ENCODE measurements around the gene NETO1. TPM values are rescaled to one million over a fixed set of nuclear protein-coding genes. Genes with fewer than 3 reads are reported as not detected.

The NETO1 gene
- polyA plus RNA-seq, 1 donor (not counting 4 experiments of a cell fraction or from before 2014, with no cell fraction given): 19.2 TPM

- H3K9ac ChIP-seq (ENCODE audit: control insufficient read depth, extremely low read depth, insufficient read depth, low read length): no peak overlapping the region
- no peaks in the 10 kb centered on the region for H4K20me1 ChIP-seq (ENCODE audit: control insufficient read depth, extremely low read depth, insufficient read depth, low read length)
- TF ChIP-seq CTCF (optimal IDR thresholded peaks at IDR 0.05 in 1 of 3, IDR thresholded peaks at IDR 0.05 in 1 of 3, conservative IDR thresholded peaks at IDR 0.05 in 1 of 3; ENCODE audit: extremely low read depth in 1 of 3, insufficient read depth in 2 of 3, low read length in 3 of 3): no peak
- no peak for TF ChIP-seq EZH2 (IDR thresholded peaks at IDR 0.05; ENCODE audit: low read length)
- no peak overlapping the region for H3K27ac ChIP-seq (ENCODE audit: control insufficient read depth, insufficient read depth, low read length)
- H3K9me3 ChIP-seq (ENCODE audit: control insufficient read depth, low read depth, low read length): no peaks in the 10 kb centered on the region
- no peaks in the 10 kb centered on the region for H3K36me3 ChIP-seq (ENCODE audit: control insufficient read depth in 2 of 2, extremely low read depth in 1 of 2, insufficient read depth in 2 of 2, low read length in 2 of 2)
- H3K9me1 ChIP-seq (ENCODE audit: control insufficient read depth, extremely low read depth, insufficient read depth, low read length): no peaks in the 10 kb centered on the region
- FAIRE-seq (no peak), DNase-seq (ENCODE audit: low read depth, low spot score) (no peak)
- H3K4me1 ChIP-seq (ENCODE audit: control insufficient read depth, extremely low read depth, insufficient read depth, low read length): no peaks in the 10 kb centered on the region
- no peak overlapping the region for H3K4me2 ChIP-seq (ENCODE audit: control insufficient read depth, extremely low read depth, insufficient read depth, low read depth, low read length)
- dilution Hi-C loops (cut with MboI; ENCODE audit: extremely low pct_ligation_motif_present, low sequenced_read_pairs): no loop called here
- no peak overlapping the region for H2AFZ ChIP-seq (ENCODE audit: control insufficient read depth, low read length)
- no peak overlapping the region for H3K4me3 ChIP-seq (ENCODE audit: control insufficient read depth in 2 of 3, extremely low read depth in 1 of 3, insufficient read depth in 2 of 3, low read depth in 1 of 3, low read length in 3 of 3)
- peaks cover 18% of the 10 kb centered on the region for H3K27me3 ChIP-seq (ENCODE audit: control insufficient read depth, extremely low read depth, insufficient read depth, low read length)
- H3K79me2 ChIP-seq (ENCODE audit: control insufficient read depth, insufficient read depth, low read length): peaks cover 19% of the 10 kb centered on the region
Observed at GRCh38 chr18:72863754-72864153, 4.0 kb downstream of the NETO1 start.

GRCh38 chr18:72859088-72859487 lies 8.7 kb downstream of the NETO1 start:
- H3K4me1 ChIP-seq (ENCODE audit: control insufficient read depth, extremely low read depth, insufficient read depth, low read length): no peaks in the 10 kb centered on the region
- H3K9me3 ChIP-seq (ENCODE audit: control insufficient read depth, low read depth, low read length): no peaks in the 10 kb centered on the region
- dilution Hi-C loops (cut with MboI; ENCODE audit: extremely low pct_ligation_motif_present, low sequenced_read_pairs): no loop called here
- H3K4me2 ChIP-seq (ENCODE audit: control insufficient read depth, extremely low read depth, insufficient read depth, low read depth, low read length): no peak overlapping the region
- no peak overlapping the region for H3K27ac ChIP-seq (ENCODE audit: control insufficient read depth, insufficient read depth, low read length)
- H3K4me3 ChIP-seq (ENCODE audit: control insufficient read depth in 2 of 3, extremely low read depth in 1 of 3, insufficient read depth in 2 of 3, low read depth in 1 of 3, low read length in 3 of 3): no peak overlapping the region
- DNase-seq (ENCODE audit: low read depth, low spot score) (no peak), FAIRE-seq (no peak)
- H3K36me3 ChIP-seq (ENCODE audit: control insufficient read depth in 2 of 2, extremely low read depth in 1 of 2, insufficient read depth in 2 of 2, low read length in 2 of 2): no peaks in the 10 kb centered on the region
- no peak overlapping the region for H3K9ac ChIP-seq (ENCODE audit: control insufficient read depth, extremely low read depth, insufficient read depth, low read length)
- H2AFZ ChIP-seq (ENCODE audit: control insufficient read depth, low read length): no peak overlapping the region
- no peaks in the 10 kb centered on the region for H4K20me1 ChIP-seq (ENCODE audit: control insufficient read depth, extremely low read depth, insufficient read depth, low read length)
- H3K27me3 ChIP-seq (ENCODE audit: control insufficient read depth, extremely low read depth, insufficient read depth, low read length): no peaks in the 10 kb centered on the region
- no peaks in the 10 kb centered on the region for H3K79me2 ChIP-seq (ENCODE audit: control insufficient read depth, insufficient read depth, low read length)
- TF ChIP-seq EZH2 (IDR thresholded peaks at IDR 0.05; ENCODE audit: low read length) (no peak), CTCF (optimal IDR thresholded peaks at IDR 0.05 in 1 of 3, IDR thresholded peaks at IDR 0.05 in 1 of 3, conservative IDR thresholded peaks at IDR 0.05 in 1 of 3; ENCODE audit: extremely low read depth in 1 of 3, insufficient read depth in 2 of 3, low read length in 3 of 3) (no peak)
- H3K9me1 ChIP-seq (ENCODE audit: control insufficient read depth, extremely low read depth, insufficient read depth, low read length): no peaks in the 10 kb centered on the region
